HG02571 (cell line): Measurements from ENCODE around the gene ENOX1.

Experiments
- ATAC-seq: cut with Tn5 transposase; IDR thresholded peaks from one replicate; pipeline ENCODE4 v1.9.1; 2021; ENCODE audit warnings: mild to moderate bottlenecking, moderate library complexity; ENCODE audit not compliant: unreplicated experiment

ENOX1 gene

GRCh38 chr13:43269037-43269481 is 517.7 kb downstream of the ENOX1 start:
- no peak for ATAC-seq

GRCh38 chr13:43268632-43269031 is 518.1 kb downstream of the ENOX1 start:
- ATAC-seq, result no peak

- no peak for ATAC-seq
Measured at GRCh38 chr13:43267916-43268315, 518.9 kb downstream of the ENOX1 start.

GRCh38 chr13:43266936-43267615 is 519.7 kb downstream of the ENOX1 start:
- no peak for ATAC-seq

GRCh38 chr13:43265028-43265427 is 521.7 kb downstream of the ENOX1 start:
- no peak for ATAC-seq

GRCh38 chr13:43264458-43264857 is 522.3 kb downstream of the ENOX1 start:
- ATAC-seq, result no peak

- ATAC-seq, result no peak
Measured at GRCh38 chr13:43263047-43263446, 523.7 kb downstream of the ENOX1 start.

GRCh38 chr13:43260999-43261398 is 525.8 kb downstream of the ENOX1 start:
- ATAC-seq, result no peak

- no peak for ATAC-seq
Measured at GRCh38 chr13:43258771-43259170, 528.0 kb downstream of the ENOX1 start.

- ATAC-seq, result no peak
Measured at GRCh38 chr13:43257765-43258164, 529.0 kb downstream of the ENOX1 start.

GRCh38 chr13:43251961-43252360 is 534.8 kb downstream of the ENOX1 start:
- ATAC-seq, result no peak

GRCh38 chr13:43246382-43246781 is 540.4 kb downstream of the ENOX1 start:
- ATAC-seq, result no peak

GRCh38 chr13:43245374-43245964 is 541.3 kb downstream of the ENOX1 start:
- ATAC-seq, result no peak

GRCh38 chr13:43244481-43244880 is 542.3 kb downstream of the ENOX1 start:
- ATAC-seq, result no peak

GRCh38 chr13:43243711-43244110 is 543.1 kb downstream of the ENOX1 start:
- no peak for ATAC-seq

GRCh38 chr13:43242040-43242439 is 544.7 kb downstream of the ENOX1 start:
- ATAC-seq, result no peak

GRCh38 chr13:43240278-43240677 is 546.5 kb downstream of the ENOX1 start:
- ATAC-seq, result peak; percentile 48

GRCh38 chr13:43239275-43239840 is 547.4 kb downstream of the ENOX1 start:
- ATAC-seq, result no peak

GRCh38 chr13:43238341-43239083 is 548.3 kb downstream of the ENOX1 start:
- no peak for ATAC-seq

- no peak for ATAC-seq
Measured at GRCh38 chr13:43237616-43238015, 549.2 kb downstream of the ENOX1 start.

GRCh38 chr13:43235028-43235427 is 551.7 kb downstream of the ENOX1 start:
- ATAC-seq, result no peak

GRCh38 chr13:43232873-43233265 is 553.9 kb downstream of the ENOX1 start:
- ATAC-seq, result no peak
